Right renal pelvis (tissue), 4 donors: Measurements from ENCODE around the gene PPP1R14C. TPM values are rescaled to one million over a fixed set of nuclear protein-coding genes. Genes with fewer than 3 reads are reported as not detected.
"Not testable (repeated sequence)": the region's sequence is repeated elsewhere in the genome, so short reads cannot be mapped to it uniquely, and the experiment has no call there.

ENCODE experiments used
- DNase-seq, 4 donors: peaks; one replicate each; pipeline ENCODE4 v3.0.0-alpha.2; 2013; ENCODE audit warnings: low read depth in 4 of 4, low spot score in 3 of 4, missing footprints in 1 of 4
- polyA plus RNA-seq, 4 donors: library from polyadenylated mRNA; unstranded; fragments of 120-200 nt; gene quantifications; one replicate each; pipeline ENCODE4 v1.2.1, GENCODE V29; 2013; ENCODE audit not compliant: insufficient read length in 4 of 4

PPP1R14C gene
- polyA plus RNA-seq, 4 donors = 21.0 to 27.7 (median 24.8) TPM

DNA sequence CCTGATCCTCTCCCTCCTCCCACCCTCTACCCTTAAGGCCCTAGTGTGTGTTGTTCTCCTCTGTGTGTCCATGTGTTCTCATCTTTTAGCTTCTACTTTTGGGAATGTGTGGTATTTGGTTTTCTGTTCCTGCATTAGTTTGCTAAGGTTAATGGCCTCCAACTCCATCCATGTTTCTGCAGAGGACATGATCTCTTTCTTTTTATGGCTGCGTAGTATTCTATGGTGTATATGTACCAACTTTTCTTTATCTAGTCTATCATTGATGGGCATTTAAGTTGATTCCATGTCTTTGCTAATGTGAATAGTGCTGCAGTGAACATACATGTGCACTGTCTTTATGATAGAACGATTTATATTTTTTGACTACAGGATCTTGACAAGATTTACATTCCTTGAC, 44.6 kb downstream of the PPP1R14C start:
- not testable (repeated sequence) for DNase-seq

DNA sequence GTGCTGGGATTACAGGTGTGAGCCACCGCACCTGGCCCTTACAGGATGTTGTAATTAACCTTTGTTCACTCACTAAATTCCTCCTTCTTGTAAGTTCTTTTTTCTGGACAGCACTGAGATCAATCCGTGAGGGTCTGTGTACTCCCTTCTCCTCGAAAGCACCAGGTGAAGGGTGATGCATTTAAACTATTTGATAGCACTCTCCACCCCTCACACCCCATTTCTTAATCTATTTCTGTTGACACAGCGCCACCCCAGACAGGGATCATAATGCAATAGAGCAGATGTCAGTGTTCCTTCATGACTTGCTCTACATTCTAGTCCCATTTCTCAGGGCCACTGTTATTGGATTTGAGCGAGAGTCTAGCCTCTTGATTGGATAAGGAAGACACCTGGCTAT, 46.3 kb downstream of the PPP1R14C start:
- no peak for DNase-seq

DNA sequence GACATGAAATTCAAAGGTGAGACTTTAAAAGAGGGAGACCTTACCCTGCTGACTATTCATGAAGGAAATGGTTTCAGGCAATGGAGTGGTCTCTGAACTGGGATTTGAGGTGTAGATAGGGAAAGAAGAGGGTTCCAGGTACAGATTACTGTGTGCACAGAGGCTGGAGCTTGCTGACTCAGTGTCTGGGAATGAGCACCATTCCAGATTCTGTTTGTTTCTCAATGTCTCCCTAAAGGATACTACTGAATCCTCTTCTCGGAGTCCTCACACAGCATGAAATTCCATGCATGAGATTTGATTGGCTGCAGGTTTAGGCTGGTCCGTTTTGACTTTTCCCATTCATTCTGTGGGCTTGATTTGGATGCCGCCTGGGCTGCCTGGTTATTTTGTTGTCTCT, 49.0 kb downstream of the PPP1R14C start:
- no peak for DNase-seq

- no peak for DNase-seq
Measured at GRCh38 chr6:150194195-150194594, 51.4 kb downstream of the PPP1R14C start.

GRCh38 chr6:150195996-150196417, 53.2 kb downstream of the PPP1R14C start:
- DNase-seq = peak; percentile 60 to 90 (median 74)

GRCh38 chr6:150196942-150197745, 54.3 kb downstream of the PPP1R14C start:
- DNase-seq = no peak

- DNase-seq = no peak
Measured at GRCh38 chr6:150198532-150198931, 55.7 kb downstream of the PPP1R14C start.

DNA sequence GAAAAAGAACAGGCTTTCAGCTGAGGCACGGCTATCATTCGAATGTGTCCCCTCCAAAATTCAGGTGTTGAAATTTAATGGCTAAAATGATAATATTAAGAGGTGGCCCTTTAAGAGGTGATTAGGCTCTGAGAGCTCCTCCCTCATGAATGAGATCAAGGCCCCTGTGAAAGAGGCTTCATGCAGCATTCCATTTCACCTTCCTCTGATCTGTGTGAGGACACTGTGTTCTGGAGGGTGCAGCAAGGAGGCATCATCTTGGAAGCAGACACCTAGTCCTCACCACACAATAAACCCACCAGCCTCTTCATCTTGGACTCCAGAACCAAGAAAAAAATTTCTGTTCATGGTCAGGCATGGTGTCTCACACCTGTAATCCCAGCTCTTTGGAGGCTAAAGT, 56.4 kb downstream of the PPP1R14C start:
- no peak for DNase-seq

- DNase-seq = no peak
Measured at GRCh38 chr6:150200428-150201100, 57.7 kb downstream of the PPP1R14C start.

GRCh38 chr6:150201285-150201684, 58.4 kb downstream of the PPP1R14C start:
- DNase-seq = no peak

DNA sequence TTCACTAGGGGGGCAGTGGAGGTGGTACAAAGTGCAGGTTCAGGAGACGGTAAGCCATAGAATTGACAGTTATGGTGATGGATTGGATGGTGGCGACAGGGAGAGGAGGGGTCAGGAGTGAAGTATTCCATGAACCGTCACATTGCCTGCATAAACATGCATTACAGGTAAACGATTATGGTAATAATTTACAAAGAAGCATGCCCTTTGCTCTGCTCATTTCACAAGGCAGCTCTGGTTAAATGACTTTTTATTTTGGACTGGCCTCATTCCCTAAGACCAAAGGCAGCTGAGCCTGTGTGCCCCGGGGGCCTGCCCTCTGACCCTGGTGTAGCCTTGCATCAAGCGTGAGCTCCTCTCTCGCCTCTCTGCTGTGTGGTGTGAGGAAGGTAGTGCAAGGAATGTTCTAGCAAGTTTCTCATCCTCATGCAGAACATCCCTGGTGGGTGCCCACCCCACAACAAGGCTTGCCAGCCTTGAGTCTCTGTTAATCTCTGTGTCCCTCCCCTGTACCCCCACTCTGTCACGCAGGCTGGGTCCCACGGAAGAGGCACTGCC, 59.0 kb downstream of the PPP1R14C start:
- peak in 1 of 4 donors; percentile 55 for DNase-seq

GRCh38 chr6:150202404-150202803, 59.6 kb downstream of the PPP1R14C start:
- DNase-seq = no peak

- DNase-seq = no peak
Measured at GRCh38 chr6:150202934-150203333, 60.1 kb downstream of the PPP1R14C start.

DNA sequence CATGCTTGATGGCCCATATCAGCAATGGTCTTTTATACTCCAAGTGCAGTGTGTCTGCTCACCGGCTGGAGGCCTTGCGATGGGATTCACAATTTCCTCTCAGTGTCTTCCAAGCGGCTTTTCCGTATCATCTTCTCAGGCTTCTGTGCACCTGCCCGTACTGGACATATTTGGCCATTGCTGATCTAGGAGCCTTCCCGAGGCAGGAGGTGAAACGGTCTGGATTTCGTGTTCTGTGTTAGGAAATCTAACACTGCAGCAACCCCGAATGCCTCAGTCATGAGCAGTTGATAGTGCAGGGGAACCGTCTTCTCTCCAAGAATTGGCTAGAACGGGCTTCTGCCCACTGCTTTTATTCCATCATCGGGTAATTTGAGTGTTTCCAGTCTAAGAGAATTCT, 60.5 kb downstream of the PPP1R14C start:
- no peak for DNase-seq

- no peak for DNase-seq
Measured at GRCh38 chr6:150203871-150204545, 61.2 kb downstream of the PPP1R14C start.

GRCh38 chr6:150204705-150205472, 62.0 kb downstream of the PPP1R14C start:
- no peak for DNase-seq

DNA sequence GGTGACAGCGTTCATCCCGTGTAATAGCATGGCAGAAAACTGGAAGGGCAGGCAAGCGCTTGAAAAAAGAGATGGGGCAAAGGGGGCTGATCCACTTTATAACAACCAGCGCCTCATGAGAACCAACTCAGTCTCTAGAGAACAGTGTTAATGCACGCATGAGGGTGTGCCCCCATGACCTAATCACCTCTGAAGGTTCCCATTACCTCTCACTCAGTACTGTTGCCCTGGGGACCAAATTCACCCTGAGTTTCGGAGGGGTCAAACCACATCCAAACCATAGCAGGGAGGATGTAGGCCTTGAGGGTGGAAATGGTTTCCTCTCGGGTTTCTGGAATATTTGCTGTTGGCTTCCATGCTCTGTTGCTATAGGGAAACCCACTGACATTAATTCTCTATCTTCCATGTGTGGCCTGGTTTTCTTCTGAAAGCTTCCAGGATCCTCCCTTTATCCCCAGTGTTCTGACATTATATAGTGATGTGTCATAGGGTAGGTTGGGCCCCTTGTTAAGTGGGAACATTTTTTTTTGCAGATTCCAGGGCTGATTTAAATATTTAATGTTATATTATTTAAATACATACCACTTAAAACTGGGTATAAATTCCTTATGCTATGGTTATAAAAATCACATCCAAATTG, 65.2 kb downstream of the PPP1R14C start:
- DNase-seq = no peak

DNA sequence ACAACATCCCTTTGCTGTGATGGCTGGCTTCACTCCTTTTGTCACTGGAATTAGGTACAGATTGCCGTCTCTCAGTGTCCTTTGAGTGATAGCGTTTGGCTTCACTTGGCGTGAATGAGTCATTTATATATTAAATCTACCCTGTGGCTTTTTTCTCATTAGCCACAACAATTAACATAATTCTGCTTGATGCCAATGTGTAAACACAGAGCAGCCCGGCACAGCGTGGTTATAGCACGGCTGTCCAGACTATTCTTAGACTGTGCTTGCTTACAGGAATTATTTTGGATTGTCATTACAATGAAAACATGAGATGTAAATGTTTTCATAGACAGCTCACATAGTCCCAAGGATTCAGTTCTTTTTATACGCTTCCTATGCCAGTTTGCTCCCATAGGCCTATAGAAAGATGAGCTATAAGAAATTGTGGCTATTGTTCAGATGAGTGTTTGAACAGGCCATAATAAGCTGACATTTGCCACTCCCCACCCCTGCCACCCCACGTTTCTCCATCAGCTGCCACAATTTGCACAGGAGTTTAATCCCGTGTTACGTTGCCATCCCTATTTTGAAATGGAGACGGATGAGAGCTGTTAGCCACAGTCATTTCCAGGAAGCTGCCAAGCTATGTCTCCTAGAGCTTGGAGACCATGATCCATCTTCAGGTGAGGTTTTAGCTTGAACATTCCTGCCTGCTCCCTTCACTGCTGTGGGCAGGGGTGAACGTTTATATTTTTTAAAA, 65.9 kb downstream of the PPP1R14C start:
- no peak for DNase-seq

- no peak for DNase-seq
Measured at GRCh38 chr6:150209415-150209814, 66.6 kb downstream of the PPP1R14C start.
